GM19240 (cell line): Measurements from ENCODE around the gene GJD4.

Source experiments
- DNase-seq: peaks from one replicate; pipeline ENCODE4 v3.0.0; 2011; ENCODE audit warnings: low spot score; ENCODE audit not compliant: insufficient read length

GJD4 gene

DNA sequence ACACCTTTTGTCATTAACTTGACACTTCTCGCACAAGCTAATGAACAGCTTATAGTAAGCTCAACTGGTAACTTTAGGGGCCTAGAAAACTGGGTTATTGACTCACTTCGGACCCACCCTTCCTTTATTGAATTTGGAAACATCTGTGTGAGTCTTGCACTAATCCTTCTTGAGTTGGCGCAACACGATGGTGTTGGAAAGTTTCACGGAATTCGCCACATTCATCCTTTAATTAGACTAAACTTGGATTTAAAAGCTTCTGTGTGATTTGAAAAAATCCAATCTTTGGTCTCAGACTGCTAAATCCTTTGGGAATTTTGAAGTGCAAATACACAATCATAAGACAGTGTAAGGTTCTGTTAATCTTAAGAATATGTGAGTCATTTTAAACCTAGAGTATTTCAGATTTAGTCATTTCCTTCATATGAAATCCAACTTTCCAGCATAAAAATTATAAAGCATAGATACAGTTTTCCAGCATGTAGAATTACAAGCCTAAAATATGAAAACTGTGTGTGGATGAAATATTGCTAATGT lies 21.9 kb downstream of the GJD4 start:
- no peak for DNase-seq

DNA sequence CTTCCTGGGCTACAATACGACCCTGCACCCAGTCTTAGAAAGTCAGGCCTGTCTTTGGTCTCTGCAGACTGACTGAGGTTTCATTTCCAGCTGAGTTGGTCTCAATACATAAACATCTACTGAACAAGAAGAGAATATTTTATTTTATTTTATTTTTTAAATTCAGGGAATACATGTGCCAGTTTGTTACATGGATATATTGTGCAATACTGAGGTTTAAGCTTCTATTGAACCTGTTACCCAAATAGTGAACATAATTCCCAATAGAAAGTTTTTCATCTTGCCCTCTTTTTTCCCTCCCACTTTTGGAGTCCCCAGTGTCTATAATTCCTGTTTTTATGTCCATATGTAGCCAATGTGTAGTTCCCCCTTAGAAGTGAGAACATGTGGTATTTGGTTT lies 26.3 kb downstream of the GJD4 start:
- no peak for DNase-seq

DNA sequence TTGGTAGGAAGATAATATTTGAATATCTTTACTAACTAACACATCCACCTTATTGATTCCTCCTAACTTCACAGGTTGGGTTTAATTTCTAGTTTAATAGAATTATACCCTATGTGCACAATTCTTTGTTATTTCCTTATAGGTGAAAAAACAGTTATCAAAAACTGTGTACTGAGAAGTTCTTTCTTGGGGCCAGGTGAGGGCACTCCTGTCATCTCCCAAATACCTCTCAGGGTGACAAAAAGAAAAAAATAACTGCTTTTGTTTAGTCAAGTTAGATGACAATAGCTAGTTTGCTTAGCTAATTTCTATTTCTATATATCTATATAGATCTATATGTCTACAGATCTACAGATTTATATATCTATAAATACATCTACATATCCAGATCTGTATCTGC lies 26.9 kb downstream of the GJD4 start:
- no peak for DNase-seq

DNA sequence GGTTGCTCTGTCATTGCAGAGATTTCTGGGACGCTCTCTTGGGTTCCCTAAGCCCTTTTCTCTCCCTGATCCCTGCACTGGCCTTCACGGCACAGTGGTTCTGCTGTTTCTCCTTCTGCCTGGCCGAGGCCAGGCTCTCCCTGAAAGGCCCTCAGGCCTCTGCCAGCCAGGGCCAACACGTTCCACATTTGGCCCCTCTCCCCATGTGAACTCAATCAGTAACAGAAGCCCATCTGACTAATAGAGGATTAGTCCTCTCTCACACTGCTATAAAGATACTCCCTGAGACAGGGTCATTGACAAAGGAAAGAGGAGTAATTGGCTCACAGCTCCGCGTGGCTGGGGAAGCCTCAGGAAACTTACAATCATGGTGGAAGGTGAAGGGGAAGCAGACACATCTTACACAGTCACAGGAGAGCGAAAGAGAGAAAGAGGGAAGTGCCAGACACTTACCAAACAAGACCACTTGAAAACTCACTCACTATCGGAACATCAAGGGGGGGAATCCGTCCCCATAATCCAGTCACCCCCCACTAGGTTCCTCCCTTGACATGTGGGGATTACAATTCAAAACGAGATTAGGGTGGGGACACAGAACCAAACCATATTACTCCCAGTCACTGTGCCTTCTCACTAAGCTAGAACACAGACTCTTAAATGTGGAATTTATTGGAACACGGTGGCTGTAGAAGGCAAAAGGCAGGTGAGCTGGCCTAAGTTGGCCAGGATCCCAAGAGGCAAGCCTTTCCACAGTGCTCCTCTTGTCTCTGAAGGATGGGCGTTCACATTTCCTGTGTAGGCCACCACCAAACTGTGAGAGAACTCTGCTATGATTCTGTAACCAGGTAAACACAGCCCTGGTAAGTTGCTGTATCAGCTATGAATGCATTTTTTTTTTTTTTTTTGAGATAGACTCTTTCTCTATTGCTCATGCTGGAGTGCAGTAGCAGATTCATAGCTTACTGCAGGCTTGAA lies 28.2 kb downstream of the GJD4 start:
- DNase-seq: no peak

DNA sequence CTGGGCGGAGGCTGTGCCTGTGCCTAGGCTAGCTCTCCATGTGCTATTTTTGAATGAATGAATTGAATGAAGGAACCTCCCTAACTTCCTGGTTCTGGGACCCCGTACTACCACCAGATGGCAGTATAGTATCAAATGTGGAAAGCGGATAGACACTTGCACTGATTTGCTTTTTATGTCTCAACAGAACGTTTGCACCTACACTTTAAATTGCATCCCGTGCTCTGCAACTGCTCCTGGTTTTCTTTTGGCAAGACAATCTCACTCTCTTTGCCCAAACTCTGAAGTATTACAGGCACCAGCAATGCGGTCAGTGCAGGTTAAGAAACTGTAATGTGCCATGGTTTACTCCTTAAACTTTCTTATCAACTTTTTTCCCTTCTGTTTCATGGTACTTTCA lies 30.4 kb downstream of the GJD4 start:
- DNase-seq: no peak

DNA sequence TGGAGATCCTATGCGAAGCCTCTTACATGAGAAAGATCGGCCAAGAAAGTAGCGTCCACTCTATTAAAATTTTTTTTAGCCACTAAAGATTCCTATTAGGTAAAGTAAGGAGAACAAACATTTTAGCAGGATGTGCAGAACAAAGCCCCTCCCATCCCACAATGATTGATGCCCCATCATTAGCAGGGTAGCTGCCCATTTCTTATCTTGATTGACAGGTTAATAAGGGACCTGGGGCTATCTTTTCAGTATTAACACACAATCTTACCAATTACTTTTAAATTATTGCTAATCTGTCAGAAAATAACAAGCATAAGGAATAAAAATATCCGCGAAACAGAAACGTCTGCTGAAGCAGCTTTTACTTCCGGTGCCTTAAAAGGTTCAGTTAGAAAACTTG lies 31.8 kb downstream of the GJD4 start:
- no peak for DNase-seq

DNA sequence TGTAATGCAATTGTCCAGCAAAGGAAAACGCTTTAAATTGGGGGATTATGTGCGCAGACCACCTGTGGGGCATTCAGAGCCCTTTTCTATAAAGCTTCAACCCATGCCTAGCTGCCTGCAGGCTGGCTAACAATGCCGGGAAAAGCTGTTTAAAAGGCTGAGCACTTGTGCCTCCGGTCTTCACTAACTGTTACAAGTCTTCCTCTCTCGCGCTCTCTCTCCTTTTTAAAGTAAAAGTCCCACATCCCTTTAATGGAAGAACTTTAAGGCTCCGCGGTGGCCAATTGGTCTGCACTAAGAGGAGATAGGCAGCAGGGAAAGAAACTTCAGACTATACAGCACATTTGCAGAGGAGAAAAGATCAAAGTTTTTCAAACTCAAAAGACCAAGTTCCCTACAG lies 32.3 kb downstream of the GJD4 start:
- no peak for DNase-seq

DNA sequence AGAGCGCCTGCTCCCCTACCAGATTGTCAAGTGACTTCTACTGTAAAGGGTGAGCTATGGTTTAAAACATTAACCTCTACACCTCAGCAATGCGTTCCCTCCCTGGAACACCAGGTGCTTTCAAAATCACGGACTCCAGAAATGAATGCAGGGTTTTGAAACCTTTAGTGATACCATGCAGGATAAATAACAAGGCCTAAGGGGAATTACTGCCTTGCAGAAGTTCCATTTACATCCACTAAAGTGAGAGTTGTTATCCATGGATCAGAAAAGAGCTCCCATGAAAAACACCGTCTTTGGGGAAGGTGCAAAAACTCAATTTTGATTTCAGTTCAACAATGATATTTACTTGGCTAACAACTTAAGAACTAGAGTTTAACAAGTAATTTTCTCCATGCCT lies 33.0 kb downstream of the GJD4 start:
- DNase-seq: no peak

DNA sequence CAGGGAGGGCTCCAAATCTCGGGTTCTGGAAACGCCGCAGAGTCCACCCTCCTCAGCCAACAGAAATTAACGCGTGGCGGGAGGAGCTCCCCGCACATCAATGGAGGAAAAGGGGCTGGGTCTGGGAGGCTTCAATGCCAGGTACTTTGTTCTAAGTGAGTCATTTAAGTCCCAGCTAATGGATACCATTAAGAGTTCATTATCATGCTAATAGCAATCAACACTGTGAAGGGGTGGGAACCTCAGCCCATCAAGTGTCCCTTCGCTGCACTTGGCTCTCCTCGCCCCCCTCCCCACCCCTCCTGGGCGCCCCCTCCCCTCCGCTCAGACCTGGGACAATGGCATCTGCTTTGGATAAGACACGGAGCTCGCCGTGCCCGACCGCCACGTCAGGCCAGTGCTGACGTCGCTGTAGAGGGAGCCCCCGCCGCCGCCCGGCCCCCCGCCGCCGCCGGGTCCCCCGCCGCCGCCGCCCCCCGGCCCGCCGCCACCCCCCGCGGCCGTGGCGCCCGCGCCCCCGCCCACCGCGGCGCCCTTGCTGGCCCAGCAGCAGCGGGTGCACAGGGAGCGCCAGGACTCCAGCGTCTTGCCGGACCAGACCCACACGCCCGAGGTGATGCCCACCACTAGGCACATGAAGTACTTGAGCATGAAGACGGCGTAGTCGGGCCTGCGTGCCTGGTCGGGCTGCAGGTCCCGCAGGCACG lies 34.0 kb downstream of the GJD4 start:
- DNase-seq: no peak

DNA sequence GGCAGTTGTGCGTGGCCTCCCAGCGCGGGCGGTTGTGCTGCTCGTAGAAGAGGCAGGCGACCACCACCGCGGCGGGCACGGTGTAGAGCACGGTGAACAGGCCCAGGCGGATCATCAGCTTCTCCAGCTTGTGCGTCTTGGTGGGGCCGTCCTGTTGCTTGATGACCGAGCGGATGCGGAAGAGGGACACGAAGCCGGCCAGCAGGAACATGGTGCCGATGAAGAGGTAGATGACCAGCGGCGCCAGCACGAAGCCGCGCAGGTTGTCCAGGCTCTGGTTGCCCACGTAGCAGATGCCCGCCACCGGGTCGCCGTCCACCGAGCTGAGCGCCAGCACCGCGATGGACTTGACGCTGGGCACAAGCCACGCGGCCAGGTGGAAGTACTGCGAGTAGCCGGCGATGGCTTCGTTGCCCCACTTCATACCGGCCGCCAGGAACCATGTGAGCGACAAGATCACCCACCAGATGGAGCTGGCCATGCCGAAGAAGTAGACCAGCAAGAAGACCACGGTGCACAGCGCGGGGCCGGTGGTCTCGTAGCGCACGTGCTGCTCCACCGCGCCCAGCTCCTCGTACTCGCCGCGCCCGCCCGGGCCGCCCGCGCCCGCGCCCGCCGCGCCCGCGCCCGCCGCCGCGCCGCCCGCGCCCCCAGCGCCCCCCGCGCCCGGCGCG lies 34.7 kb downstream of the GJD4 start:
- no peak for DNase-seq

DNA sequence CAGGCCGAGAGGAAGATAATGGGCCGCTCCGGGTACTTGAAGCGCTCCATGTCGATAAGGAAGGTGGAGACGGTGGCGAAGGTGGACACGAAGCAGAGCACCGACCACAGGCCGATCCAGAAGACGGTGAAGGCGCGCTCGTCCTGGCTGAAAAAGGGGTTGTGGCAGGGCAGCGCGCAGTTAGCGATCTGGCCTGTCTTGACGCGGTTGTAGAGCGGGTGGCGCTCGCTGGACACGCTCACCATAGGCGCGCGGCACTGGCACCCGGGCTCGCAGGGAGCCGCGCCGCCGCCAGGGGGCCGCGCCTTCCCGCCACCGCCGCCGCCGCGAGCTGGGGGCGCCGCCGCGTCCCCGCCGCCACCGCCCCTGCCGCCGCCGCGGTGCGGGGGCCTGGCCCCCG lies 35.3 kb downstream of the GJD4 start:
- peak; percentile 32 for DNase-seq

DNA sequence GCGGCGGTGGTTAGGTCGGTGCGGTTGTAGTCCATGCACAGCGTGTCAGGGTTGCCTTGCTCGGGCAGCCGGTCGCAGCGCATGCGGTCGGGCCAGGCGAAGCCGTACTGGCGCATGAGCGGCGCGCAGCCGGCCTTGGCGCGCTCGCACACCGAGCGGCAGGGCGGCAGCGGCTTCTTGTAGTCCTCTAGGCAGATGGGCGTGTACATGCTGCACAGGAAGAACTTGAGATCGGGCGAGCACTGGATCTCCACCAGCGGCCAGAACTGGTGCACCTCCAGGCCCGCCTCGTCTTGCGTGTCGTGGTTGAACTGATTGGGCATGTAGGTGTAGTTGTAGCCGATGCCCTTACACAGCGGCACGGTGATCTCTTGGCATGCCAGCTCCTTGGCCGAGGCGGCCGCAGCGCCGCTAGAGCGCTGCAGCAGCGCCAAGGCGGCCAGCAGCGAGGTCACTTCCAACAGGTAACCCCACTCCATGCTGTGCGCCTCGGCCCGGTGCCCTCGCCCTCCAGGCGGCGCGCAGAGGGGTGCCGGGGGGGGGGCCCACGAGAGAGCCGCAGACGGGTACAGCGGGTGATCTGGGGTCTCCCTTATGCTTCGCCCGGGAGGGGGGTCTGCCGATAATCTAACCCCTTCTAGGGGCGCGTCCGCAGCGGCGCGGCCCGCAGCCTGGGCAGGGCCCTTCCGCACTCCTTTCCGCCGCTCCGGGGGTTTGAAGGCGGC lies 36.0 kb downstream of the GJD4 start:
- DNase-seq: no peak

DNA sequence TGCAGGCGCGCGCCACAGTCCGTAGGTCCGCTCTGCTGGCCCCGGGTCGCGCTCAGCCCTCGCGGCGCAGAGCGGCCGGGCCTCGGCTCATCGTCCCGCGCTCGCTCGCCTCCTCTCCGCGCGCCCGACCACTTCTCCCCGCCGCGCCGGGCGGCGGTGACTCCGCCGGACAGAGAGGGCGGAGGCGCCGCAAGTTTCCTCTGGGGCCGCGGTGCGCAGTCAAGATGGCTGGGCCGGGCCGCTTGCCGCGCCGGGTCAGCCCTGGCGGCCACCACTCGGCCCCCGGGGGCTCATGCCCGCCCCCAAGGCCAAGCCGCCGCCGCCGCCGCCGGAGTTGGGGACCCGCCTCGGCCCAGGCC lies 36.5 kb downstream of the GJD4 start:
- no peak for DNase-seq

DNA sequence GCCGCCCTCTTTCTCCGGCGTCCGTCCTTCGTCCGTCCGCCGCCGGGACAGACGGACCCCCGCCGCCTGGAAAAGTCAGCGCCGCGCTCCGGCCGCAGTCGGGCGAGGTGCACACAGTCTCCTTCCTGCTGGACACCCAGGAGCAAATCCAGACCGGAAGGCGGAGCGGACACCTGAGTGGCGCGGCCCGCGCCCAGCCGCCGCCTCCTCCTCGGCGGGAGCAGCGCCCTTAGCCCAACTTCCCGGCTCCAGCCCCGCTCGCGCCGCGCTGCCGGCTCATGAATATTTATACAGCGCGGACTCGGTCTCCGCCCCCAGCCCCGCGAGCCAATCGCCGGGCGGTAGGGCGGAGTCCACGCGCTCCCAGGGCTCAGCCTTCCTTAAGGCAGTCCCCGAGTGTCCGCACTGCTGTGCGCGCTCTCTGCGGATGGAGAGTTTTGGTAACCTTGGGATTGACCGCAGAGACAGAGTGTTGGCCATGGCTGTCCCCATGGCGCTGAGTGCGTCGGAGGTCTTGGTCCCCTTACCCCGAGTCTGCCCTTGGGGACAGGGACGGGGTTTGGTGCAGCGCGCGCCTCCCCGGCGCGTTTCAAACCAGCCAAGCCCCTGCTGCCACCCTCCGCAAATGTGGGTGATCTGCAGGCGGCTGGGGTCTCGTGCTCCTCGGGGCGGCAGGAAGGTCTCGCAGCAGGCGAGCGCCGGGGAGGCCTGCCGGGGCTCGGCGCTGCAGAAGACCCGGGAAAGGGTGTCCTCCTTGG lies 37.1 kb downstream of the GJD4 start, which contains the start of gene FZD8:
TSS of gene FZD8 (minus strand) at position 262 of the 758 bp plus-strand sequence. CDS start 867 bp downstream, outside the sequence.
- DNase-seq: peak; percentile 60

DNA sequence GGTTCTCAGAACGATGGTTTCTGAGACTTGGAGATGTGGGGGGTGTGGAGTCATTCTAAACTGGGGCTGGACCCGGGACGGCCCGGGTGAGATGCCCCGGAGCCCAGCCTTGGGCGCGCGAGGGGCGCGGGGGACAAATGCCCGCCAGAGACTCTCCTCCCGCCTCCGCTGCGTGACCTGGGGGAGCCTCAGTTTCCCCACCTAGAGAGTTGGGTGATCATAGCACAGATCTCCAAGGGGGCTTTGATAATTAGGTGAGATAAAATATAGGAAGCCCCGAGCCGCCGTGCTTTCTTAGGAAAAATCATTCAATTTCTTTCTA lies 37.6 kb downstream of the GJD4 start:
- DNase-seq: no peak

DNA sequence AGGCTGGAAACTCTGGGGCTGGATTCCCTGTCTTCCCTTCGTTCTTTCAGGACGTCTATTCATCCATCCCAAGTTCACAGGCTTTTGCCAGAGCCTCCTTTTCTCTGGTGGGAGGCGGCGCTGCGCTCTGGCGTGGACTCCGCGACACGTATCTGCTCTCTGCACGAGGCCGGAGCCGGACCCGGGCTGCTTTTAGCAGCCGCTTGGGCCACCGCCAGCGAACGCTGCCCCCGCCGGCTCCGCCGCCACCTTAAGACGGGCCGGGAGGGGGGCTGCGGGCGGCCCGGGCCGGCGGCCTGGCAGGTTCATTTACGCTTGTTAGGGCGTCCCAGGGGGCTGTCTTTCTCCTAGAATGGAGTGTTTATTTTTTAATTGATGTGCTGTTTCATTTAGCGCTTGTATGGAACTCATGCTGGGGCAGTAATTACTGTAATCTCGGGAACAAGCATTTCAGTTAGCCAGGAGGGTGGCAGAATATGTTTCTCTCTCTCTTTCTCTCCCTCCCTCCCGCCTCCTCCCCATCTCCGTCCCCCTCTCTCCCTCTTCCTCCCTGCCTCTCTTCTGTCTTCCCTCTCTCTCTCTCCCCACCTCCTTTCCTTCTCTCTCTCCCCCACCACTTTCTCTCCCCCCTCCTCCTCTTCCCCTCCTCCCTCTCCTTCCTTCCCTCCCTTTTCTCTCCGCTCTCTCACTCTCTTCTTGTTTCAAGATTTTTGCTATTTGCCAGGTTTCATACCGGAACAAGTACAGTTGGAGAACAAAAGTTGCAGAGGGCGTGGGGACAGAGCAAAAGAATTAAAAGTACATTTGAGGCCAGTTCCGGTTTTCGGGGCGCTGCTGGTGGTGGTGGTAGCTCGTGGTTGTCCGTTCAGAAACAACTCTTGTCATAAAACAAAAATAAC lies 38.3 kb downstream of the GJD4 start:
- DNase-seq: no peak

DNA sequence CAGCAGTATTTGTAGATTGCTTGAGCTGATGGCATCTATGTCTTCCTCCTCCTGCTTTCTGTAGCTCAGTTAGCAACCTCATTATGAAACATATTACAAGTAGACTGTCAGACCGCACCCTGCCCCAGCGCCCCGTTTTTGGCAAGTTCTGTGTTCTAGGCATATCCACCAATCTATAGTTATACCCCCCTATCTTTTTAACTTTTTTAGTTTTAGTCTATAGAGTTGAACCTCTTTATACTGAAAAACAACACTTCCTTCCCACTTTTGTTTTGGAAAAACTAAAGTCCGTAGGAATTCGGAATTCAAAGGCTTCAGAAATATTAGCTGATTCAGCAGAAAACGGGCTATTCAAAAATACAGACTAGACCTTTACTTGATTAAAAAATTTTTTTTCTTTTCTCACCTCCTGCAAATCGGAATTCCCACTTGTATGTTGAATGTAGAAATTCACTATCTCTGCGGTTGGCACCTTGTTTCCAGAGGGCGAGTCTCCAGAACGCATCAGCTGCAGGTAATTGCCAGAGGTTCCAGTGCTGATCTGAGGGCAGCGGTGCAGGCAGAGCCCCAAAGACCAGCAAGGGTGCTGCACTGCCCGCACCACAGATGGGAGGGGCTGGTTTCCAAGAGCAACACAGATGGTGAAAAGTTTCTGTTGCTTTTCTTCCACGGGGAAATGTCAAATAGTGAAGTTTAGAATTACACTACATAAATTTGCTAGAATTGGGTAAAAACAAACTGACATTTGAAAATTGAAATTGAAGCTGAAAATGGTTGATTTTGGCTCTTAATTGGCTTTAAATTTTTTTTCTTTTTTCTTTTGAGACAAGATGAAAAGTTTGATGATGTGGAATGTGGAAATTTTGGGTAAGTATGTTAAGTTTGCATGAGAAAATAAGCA lies 39.2 kb downstream of the GJD4 start:
- DNase-seq: no peak

DNA sequence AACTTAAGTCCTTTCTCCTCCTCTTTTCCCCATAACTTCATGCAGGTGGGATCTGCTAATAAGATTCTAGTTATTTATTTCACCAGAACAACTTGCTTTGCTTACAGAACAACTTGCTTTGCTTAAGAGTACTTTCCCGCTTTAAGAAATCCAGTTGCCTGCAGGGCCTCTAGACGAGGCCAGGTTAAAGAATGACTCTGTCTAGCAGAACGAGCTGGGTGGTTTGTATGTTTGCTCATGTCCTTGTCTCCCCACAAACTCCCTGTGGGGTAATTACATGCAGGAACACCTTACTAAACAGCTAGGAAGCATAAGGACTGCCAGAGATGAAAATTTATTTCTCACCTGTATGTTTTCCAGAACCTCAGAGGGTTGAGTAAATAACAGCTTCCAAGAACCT lies 45.8 kb downstream of the GJD4 start:
- DNase-seq: no peak

DNA sequence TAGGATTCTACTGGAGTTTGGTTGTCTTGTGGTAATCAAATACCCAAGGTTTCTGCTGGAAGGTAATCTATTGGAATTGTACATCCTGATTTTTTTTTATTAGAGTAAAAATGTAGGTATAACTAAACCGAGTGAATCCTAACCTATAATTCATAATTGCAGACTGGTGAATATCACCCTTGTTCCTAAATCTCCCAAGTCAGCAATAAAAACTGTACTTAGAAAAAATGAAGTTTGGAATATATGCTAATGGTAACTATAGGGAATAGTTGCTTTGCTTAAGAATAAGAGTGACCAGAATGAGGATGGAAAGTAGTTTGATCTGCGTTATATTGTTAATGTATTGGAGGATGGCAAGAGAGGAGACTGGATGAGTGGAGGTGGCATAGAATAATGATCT lies 47.7 kb downstream of the GJD4 start:
- no peak for DNase-seq
